Body of pancreas (tissue), 4 donors: ENCODE data around the gene TACR1.

ENCODE experiments used
- POLR2A ChIP-seq, 3 donors: fragments of 450-650 bp; IDR thresholded peaks; one replicate each; pipeline ENCODE4 v1.6.1; 2016; ENCODE audit warnings: antibody characterized with exemption in 3 of 3, mild to moderate bottlenecking in 2 of 3
- TF ChIP-seq, protein P1 (sequence below), 7 experiments: fragments of 450-650 bp in 4 of 7; fragments of 200-600 bp in 3 of 7; sonication (generic) in 3 of 7; IDR thresholded peaks; one replicate each; pipeline ENCODE4 v1.5.1; 2016 to 2019; ENCODE audit warnings: antibody characterized with exemption in 7 of 7

DNA sequence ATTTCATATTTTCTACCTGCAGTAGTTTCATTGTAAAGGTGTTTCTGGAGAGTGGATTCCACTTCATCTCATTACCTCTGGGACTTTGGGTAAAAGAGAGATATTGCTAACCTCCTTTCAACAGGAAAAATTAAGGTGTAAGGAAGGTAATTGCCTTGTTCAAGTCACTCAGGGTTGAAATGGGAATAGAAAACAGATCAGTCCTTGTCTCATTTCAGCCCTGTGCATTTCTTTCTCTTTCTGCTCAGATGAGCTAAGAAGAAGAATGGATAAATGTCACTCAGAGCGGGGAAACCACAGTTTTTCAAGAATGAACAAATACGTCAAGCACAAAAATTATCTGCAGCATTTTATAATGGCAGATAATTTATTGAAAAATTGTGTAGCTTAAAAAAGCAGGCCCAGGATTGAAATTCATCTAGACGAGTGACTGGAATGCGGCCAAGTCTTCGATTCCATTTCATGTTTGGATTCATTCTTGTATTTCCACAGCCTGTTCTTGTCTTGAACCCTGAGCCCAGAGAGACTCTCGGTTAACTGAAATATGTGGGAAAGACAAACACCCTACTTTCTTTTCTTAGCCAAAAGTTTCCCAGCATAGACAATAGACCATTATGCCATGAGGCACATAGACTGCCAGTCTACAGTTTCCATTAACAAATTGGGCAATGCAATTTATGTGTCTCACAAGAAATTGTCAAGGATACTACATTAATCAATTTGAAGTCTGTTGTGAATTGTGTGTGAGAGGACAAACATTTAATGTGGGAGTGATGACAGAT, 133.0 kb downstream of the TACR1 start:
- TF ChIP-seq, protein P1, sequence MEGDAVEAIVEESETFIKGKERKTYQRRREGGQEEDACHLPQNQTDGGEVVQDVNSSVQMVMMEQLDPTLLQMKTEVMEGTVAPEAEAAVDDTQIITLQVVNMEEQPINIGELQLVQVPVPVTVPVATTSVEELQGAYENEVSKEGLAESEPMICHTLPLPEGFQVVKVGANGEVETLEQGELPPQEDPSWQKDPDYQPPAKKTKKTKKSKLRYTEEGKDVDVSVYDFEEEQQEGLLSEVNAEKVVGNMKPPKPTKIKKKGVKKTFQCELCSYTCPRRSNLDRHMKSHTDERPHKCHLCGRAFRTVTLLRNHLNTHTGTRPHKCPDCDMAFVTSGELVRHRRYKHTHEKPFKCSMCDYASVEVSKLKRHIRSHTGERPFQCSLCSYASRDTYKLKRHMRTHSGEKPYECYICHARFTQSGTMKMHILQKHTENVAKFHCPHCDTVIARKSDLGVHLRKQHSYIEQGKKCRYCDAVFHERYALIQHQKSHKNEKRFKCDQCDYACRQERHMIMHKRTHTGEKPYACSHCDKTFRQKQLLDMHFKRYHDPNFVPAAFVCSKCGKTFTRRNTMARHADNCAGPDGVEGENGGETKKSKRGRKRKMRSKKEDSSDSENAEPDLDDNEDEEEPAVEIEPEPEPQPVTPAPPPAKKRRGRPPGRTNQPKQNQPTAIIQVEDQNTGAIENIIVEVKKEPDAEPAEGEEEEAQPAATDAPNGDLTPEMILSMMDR (IDR thresholded peaks at IDR 0.05): no peak
- TF ChIP-seq POLR2A (IDR thresholded peaks at IDR 0.05): no peak
